HG03066 (cell line): ENCODE data around the gene STRBP.

Experiments used
- ATAC-seq: cut with Tn5 transposase; IDR thresholded peaks from one replicate; pipeline ENCODE4 v1.9.1; 2021; ENCODE audit warnings: low read depth; ENCODE audit not compliant: unreplicated experiment

The STRBP gene

GRCh38 chr9:123109540-123110279 is 158.7 kb downstream of the STRBP start:
- no peak for ATAC-seq

DNA sequence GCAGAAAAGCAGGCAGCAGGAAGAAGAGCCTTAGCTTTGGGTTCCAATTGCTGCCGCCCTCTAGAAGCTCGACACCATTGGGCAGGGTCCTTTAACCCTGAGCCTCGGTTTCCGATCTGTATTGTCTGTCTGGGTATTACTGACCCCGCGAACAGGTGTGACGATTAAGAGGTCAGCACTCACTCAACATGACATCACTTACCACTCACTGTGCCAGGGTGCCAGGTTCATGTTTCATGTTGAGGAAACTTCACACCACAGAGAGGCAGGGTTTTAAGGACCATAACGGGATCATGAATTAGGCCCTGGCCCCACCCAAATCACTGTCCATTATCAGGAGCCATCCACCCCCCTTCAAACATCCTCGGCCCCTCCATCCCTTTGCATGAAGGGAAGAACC is 159.4 kb downstream of the STRBP start:
- ATAC-seq: no peak

DNA sequence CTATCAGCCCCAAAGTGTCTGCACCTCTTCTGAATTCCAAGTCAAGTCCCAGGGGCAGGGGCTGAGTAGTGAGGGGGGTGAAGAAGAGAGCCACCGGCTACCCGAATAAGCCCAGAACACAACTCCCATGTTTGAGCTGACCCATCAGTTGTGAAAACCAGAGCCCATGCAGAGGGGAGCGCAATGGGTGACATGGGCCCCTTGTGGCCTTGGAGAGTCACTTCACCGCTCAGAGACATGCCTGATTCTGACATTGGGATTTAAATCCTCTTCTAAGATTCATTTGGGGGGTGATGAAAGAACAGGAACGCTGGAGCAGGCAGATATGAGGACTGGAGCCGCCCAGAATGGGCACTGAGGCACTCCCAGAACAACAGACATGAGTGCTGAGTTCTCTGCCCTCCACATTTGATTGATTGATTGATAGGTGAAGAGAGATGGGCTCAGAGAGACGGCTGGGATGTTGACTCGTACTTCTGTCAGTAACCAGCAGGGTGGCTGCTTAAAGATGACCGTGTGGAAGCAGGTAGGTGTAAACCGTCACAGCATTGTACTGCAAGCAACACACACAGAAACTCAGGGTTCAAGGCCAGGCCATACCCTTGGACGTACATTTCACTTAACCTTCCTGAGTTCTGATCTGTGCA is 160.6 kb downstream of the STRBP start:
- ATAC-seq: no peak

DNA sequence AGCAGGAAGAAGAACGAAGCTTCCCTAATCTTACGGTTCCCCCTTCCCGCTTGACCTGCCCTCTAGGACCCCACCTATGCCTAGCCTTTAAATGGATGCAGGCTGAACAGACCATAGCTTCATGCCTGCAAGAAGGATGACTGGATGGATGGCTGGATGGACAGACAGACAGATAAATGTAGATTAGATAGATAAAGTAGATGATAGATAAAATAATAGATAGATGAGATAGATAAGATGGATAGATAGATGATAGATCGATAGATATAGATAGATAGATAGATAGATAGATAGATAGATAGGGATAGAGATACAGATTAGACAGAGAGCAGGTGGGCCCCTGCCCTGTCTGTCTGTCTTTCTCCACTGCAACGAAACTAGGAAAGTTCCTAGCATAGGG is 162.9 kb downstream of the STRBP start:
- no peak for ATAC-seq

DNA sequence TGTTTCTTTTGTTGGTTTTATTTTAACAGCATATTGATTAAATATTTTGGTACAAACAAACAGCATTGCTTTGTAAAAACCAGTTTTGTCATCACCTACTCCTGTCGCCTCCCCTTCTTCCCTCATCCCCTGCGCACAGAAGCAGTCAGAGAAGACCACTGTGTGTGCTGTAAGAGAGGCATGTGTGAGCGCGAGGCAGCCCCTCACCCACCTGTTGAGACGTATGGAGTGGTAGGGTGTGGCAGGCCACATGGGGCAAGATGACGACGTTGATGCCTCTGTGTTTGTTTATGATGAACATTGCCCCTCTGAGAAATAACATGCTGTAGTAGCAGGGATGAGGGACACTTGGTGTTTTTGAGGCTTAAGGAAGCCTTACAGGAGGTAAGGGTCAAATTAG is 163.6 kb downstream of the STRBP start:
- no peak for ATAC-seq

- no peak for ATAC-seq
Measured at GRCh38 chr9:123102375-123103113, 165.8 kb downstream of the STRBP start.

DNA sequence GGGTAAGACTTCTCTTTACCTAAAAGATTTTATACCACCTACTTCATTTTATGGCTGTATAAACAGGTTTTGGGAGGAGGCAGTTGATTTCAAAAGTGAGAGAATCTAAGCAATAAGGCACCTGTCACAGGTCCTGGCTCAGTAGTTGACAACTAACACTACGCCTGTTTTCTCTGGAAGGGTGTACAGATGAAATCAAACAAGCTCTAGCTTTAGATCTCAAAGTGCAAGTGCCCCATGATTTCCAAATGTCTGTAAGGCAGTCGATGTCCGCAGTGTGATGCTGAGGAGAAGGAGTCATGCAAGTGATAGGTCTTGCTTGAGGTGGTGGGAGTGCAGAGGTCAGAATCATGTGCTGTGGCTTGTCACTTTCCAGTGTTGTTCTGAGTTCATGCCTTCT is 168.8 kb downstream of the STRBP start:
- no peak for ATAC-seq

GRCh38 chr9:123099042-123099441 is 169.3 kb downstream of the STRBP start:
- ATAC-seq: no peak

GRCh38 chr9:123098096-123098459 is 170.3 kb downstream of the STRBP start:
- ATAC-seq: no peak

DNA sequence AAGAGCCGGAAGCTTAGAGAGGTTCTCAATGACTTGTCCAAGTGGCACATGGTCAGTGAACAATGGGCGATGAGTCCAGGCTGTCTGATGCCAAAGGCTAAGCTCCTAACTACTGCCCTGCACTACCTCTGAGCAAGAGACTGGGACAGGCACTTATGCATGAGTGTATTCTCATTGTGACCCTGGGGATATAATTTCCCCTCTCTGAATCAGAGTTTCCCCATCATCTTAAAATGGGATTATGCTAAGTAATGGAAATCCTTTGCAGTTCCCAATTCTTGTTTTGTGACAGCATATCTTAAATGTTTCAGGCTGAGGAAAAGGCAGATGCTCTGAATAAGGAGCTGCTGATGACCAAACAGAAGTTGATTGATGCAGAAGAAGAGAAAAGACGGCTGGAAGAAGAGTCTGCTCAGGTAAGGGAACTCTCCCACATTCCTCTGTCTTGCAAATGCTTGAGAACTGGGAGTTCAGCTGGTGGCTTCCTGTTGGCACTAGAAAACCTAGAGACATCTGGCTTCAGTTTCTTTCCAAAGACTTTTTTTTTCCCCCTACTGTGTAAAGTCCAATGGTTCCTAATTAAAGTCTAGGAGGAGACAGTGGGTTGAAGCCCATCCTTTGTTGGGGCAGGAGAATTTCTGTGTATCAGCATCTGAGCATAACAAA is 170.8 kb downstream of the STRBP start:
- ATAC-seq: no peak

DNA sequence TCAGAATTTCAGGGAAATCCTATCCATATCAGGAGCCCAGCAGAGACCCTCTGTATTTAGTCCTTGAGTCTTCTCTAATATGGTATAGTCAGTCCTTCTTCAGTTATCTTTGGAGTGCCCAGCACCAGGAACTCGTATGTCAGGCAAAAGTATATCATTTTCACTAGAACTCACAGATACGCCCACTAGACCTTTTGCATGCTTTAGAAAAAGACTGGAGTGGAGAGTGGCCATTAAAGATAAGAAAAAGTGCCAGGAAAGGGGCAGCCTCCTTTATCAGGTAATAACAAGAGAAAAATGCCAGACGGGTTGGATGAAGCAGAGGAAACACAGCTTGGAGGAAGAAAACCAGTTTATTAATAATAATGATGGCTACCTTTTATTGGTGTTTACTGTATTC is 171.4 kb downstream of the STRBP start:
- no peak for ATAC-seq

- ATAC-seq: no peak
Measured at GRCh38 chr9:123093141-123093540, 175.2 kb downstream of the STRBP start.

- no peak for ATAC-seq
Measured at GRCh38 chr9:123091459-123091858, 176.9 kb downstream of the STRBP start.

DNA sequence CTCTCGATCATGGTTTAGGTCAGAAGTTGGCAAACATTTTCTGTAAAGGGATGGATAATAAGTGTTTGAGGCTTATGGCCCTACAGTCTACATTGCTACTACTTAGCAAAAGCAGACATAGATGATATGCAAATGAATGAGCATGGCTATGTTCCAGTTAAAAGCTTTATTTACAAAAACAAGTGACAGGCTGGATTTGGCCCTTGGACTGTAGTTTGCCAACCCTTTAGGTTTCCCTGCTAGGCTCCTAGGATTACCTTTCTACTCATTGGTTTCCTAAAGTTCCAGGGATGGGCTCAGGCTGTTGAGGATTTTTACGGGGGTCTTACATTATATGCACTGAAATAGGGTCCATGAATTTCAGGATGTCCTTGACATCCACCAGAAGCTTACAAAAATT is 177.4 kb downstream of the STRBP start:
- ATAC-seq: no peak

DNA sequence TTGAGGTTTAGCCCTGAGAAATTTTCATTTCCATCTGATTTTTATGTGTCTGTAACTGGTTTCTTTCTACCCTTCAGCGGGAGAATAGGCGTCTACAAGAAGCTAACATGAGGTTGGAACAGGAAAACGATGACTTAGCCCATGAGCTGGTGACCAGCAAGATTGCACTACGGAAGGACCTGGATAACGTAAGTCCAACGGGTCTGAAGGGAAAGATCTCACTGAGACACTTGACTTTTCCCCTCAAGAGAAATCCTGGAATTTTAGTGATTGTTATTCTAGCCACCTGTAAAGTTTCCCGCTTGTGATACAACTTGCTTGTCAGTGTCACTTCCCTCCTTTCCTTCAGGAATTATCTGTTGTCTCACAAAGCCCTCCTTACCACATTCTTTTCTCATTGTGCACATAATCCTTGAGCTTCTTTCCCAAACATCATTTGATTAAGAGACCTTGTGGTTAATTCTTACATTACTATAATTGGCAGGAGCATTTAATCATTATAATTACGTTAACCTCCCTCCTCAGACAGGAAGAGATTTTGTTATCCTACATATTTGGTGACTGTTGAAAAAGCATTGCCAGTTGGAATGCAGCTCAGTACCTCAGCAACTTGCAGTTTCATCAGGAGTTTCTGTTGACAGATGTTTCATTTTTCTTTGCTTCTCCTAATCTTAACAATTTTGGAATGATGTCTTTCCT is 178.0 kb downstream of the STRBP start:
- ATAC-seq: no peak

GRCh38 chr9:123089790-123090189 is 178.6 kb downstream of the STRBP start:
- ATAC-seq: no peak

DNA sequence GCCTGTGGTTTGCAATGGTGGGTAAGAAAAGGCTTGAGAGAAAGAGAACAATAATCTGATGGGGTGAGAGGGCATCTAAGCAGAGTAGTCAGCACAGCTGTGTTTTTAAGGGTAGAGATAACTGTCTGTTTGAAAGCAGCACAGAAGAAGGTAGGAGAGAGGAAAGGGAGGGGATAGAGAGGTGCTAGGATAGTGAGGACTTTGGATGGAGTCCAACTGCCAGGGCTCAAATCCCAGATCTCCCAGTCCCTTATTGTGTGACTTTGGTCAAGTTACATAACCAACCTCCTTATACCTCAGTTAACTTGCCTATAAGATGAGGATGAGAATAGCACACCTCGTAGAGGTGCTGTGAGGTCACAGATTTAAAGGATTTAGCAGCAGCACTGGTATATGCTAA is 179.3 kb downstream of the STRBP start:
- no peak for ATAC-seq

GRCh38 chr9:123087359-123087888 is 181.0 kb downstream of the STRBP start:
- ATAC-seq: no peak

- ATAC-seq: no peak
Measured at GRCh38 chr9:123085916-123086315, 182.5 kb downstream of the STRBP start.

DNA sequence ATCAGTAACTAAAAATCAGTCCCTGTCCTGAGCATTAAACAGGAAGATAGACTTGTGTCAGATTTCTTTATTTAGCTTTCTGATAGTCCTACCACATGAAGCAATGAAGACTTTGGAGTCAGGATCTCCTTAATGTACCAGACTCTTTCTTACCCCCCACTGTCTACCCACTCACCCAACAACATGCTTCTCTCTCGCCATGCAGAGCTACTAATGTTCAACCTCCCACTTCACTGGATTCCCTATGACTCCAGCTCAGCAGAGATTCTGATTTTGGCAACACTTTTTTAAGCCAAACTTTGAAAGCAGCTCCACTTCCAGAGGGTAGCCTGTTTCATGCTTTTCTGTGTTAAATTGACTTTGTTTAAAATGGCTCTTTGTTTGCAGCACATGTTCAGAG is 184.1 kb downstream of the STRBP start:
- no peak for ATAC-seq
